ENCODE data around the gene ENPP5.
"Not testable (repeated sequence)": the region's sequence is repeated elsewhere in the genome, so short reads cannot be mapped to it uniquely, and the experiment has no call there.

Gene ENPP5

DNA sequence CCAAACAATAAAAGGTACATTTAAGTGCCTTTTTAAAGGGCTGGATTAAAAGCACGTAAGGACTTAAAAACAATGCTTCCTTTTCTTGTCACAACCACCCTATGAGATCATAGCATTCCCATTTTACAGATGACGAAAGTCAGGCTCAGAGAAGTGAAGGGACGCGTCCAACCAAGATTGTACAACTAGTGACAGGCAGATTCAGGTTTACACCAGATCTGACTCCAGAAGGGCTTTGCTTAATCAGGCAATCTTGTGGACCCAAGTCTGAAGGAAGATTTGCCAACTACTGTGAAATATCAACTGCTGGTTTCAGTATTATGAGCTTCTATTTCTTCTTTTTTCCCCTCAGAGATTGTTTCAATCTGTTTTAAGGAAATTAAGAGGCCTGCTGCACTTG, 40.1 kb downstream of the ENPP5 start:
- H3K27ac ChIP-seq (ENCODE audit: poor library complexity, severe bottlenecking): no peak overlapping the region
- TF ChIP-seq, protein P1, sequence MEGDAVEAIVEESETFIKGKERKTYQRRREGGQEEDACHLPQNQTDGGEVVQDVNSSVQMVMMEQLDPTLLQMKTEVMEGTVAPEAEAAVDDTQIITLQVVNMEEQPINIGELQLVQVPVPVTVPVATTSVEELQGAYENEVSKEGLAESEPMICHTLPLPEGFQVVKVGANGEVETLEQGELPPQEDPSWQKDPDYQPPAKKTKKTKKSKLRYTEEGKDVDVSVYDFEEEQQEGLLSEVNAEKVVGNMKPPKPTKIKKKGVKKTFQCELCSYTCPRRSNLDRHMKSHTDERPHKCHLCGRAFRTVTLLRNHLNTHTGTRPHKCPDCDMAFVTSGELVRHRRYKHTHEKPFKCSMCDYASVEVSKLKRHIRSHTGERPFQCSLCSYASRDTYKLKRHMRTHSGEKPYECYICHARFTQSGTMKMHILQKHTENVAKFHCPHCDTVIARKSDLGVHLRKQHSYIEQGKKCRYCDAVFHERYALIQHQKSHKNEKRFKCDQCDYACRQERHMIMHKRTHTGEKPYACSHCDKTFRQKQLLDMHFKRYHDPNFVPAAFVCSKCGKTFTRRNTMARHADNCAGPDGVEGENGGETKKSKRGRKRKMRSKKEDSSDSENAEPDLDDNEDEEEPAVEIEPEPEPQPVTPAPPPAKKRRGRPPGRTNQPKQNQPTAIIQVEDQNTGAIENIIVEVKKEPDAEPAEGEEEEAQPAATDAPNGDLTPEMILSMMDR (IDR thresholded peaks at IDR 0.05; ENCODE audit: poor library complexity, severe bottlenecking): no peak
- no peaks in the 10 kb centered on the region for H3K9me3 ChIP-seq (ENCODE audit: severe bottlenecking)
- no peaks in the 10 kb centered on the region for H3K36me3 ChIP-seq (ENCODE audit: low read depth)
- peak overlapping the region; percentile 50 for H3K4me3 ChIP-seq (ENCODE audit: severe bottlenecking)
- H3K4me1 ChIP-seq (ENCODE audit: insufficient read depth, poor library complexity, severe bottlenecking): no peaks in the 10 kb centered on the region
- DNase-seq (ENCODE audit: low spot score): no peak
- no peaks in the 10 kb centered on the region for H3K27me3 ChIP-seq (ENCODE audit: insufficient read depth, poor library complexity, severe bottlenecking)
- ATAC-seq (ENCODE audit: low read depth): no peak

DNA sequence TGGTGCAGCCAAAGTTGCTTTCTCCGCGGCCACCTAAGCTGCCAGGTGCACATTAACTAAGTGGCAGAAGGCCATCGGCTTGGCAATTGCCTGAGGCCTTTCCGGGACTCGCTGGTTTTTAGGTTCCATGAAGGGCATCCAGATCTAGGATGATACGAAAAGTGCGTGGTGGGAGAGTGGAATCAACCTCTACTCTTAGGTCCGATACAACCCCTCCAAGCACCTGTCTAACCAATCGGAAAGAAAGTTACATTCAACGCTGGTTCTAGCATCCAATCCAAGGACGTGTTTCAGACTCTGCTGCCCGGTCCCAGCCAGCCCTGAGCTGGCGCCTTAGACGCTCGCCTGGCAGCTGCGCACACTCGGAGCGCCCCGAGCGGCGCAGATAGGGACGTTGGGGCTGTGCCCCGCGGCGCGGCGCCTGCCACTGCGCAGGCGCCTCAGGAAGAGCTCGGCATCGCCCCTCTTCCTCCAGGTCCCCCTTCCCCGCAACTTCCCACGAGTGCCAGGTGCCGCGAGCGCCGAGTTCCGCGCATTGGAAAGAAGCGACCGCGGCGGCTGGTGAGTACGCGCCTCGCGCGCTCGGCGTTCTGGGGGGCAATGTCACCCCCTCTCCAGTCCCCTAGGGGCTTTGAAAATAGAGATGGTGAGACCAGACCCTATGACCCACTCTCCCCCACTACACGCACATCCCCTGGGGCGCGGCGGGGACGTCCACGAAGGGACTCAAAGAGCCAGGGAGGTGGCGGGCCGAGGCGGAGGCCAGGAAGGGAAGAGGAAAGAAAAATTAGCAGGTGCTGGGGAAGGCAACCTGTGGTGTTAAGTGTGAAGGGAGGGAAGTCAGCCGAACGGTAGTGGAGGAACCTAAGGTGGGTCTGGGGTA, 40.9 kb downstream of the ENPP5 start, which contains the start of gene ENPP4:
ENPP4 (plus strand) TSS at position 361 of the 883 bp plus-strand sequence. CDS start 9,595 bp downstream, outside the sequence.
- H3K36me3 ChIP-seq (ENCODE audit: low read depth): no peaks in the 10 kb centered on the region
- DNase-seq (ENCODE audit: low spot score) (peak; percentile 65), ATAC-seq (ENCODE audit: low read depth) (peak; percentile 100)
- TF ChIP-seq, protein P1 (IDR thresholded peaks at IDR 0.05; ENCODE audit: poor library complexity, severe bottlenecking): no peak
- peak within 1 kb of the TSS; percentile 50 for H3K4me3 ChIP-seq (ENCODE audit: severe bottlenecking)
- H3K9me3 ChIP-seq (ENCODE audit: severe bottlenecking): no peaks in the 10 kb centered on the region
- no peak within 1 kb of the TSS for H3K27ac ChIP-seq (ENCODE audit: poor library complexity, severe bottlenecking)
- H3K27me3 ChIP-seq (ENCODE audit: insufficient read depth, poor library complexity, severe bottlenecking): no peaks in the 10 kb centered on the region
- no peaks in the 10 kb centered on the region for H3K4me1 ChIP-seq (ENCODE audit: insufficient read depth, poor library complexity, severe bottlenecking)

DNA sequence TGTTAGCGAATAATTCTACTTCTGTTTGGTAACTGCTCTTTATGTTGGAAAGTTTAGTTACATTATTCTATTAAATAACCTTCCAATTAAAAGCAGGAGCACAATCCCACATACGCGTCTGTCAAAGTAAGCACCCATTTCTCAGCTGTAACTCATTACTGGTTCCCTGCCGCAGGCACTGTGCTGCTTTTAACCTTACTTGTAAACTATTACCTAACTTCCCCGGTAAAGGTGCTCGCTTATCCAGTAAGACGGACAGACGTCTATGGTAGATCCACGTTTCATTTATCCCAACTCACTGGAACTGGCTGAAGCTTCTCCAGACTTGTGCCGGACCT, 41.5 kb downstream of the ENPP5 start:
- Histone ChIP-seq H3K27me3 (ENCODE audit: insufficient read depth, poor library complexity, severe bottlenecking) (no peaks in the 10 kb centered on the region), H3K4me1 (ENCODE audit: insufficient read depth, poor library complexity, severe bottlenecking) (no peaks in the 10 kb centered on the region), H3K4me3 (ENCODE audit: severe bottlenecking) (peak overlapping the region; percentile 50), H3K36me3 (ENCODE audit: low read depth) (no peaks in the 10 kb centered on the region), H3K27ac (ENCODE audit: poor library complexity, severe bottlenecking) (no peak overlapping the region), H3K9me3 (ENCODE audit: severe bottlenecking) (no peaks in the 10 kb centered on the region)
- TF ChIP-seq, protein P1 (IDR thresholded peaks at IDR 0.05; ENCODE audit: poor library complexity, severe bottlenecking): no peak
- no peak for DNase-seq (ENCODE audit: low spot score)
- peak; percentile 13; the same call in 2 of the 3 replicates for ATAC-seq (ENCODE audit: low read depth)

DNA sequence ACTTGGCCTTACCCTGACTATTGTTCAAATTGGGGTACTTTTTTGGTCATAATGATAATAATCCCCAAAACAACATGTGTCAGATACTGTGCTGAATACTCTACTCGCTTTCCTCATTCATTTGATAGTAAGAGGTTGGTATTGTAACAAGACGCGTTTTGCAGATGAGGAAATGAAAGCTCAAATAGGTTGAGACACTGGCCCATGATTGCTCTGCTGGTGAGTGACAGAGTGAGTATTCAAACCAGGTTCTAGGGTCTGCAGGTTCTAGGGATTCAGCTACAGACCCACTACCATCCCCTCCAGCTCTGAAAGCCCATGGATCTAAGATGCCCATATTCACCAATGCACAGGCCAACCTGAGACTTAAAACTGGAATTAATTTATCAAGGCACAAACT, 42.3 kb downstream of the ENPP5 start:
- TF ChIP-seq, protein P1 (IDR thresholded peaks at IDR 0.05; ENCODE audit: poor library complexity, severe bottlenecking): no peak
- H3K36me3 ChIP-seq (ENCODE audit: low read depth): no peaks in the 10 kb centered on the region
- H3K9me3 ChIP-seq (ENCODE audit: severe bottlenecking): no peaks in the 10 kb centered on the region
- no peak overlapping the region for H3K27ac ChIP-seq (ENCODE audit: poor library complexity, severe bottlenecking)
- H3K4me1 ChIP-seq (ENCODE audit: insufficient read depth, poor library complexity, severe bottlenecking): no peaks in the 10 kb centered on the region
- DNase-seq (ENCODE audit: low spot score): no peak
- no peaks in the 10 kb centered on the region for H3K27me3 ChIP-seq (ENCODE audit: insufficient read depth, poor library complexity, severe bottlenecking)
- no peak overlapping the region for H3K4me3 ChIP-seq (ENCODE audit: severe bottlenecking)
- no peak for ATAC-seq (ENCODE audit: low read depth)

DNA sequence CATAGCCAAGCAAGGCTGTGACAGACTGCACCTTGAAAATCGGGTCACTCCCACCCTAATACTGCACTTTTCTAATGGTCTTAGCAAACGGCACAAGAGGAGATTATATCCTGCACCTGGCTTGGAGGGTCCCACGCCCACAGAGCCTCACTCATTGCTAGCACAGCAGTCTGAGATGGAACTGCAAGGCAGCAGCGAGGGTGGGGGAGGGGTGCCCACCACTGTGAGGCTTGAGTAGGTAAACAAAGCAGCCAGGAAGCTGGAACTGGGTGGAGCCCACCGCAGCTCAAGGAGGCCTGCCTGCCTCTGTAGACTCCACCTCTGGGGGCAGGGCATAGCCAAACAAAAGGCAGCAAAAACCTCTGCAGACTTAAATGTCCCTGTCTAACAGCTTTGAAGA, 51.1 kb downstream of the ENPP5 start:
- not testable (repeated sequence) for H3K27me3 ChIP-seq (ENCODE audit: insufficient read depth, poor library complexity, severe bottlenecking); H3K4me1 ChIP-seq (ENCODE audit: insufficient read depth, poor library complexity, severe bottlenecking); H3K36me3 ChIP-seq (ENCODE audit: low read depth); H3K9me3 ChIP-seq (ENCODE audit: severe bottlenecking); H3K4me3 ChIP-seq (ENCODE audit: severe bottlenecking); ATAC-seq (ENCODE audit: low read depth); H3K27ac ChIP-seq (ENCODE audit: poor library complexity, severe bottlenecking); DNase-seq (ENCODE audit: low spot score)

All from RWPE2 (cell line).